ENCODE data around the gene C2CD3.

Gene C2CD3, protein sequence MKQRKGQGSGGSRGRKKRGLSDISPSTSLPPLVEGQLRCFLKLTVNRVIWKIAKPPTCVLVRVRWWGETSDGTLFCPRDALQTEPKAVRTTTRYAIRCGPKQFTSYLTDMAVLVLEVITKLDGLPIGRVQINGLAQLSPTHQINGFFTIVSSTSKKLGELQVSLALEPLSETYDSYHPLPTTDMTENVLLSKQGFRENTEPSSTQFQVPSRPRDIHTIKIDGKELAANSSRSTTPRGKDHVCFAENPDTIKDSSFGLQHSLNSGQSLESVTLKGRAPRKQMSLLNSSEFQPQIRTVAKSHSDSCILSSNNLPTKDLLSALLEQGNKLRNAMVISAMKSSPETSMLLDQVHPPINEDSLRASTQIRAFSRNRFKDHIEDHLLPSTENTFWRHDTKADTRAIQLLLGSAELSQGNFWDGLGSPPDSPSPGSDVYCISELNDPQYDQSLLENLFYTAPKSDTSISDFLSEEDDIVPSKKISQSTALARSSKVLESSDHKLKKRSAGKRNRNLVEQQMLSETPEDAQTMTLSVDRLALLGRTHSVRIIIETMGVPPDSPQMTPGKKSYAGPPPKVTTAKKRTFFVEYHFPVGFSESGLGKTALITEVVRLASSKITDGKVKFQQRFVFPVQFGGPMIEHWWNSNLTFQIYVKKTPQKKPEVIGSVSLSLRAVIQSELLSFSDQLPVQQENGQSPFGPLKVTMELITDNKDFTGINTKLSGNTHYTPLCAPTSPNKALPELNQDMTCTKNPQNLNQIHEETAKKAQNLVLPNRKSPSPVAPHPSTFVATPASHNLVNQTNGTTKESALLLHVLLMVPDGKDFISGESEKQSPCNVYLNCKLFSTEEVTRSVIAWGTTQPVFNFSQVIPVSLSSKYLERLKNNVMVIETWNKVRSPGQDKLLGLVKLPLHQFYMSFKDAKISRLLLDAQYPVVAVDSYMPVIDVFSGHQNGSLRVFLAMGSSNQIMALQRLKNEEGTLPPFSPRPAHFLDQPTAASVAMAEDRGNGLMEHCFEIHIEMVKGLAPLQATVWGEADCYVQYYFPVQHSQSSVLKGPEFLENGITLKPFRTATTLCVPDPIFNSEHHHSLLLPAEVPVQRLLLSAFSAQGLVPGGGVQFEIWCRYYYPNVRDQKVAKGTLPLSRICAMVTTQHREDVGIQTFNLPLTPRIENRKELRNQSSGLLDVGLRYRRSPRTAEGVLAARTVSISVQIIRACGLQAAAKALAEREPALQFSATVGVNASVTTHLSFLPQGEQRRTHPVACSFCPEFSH (N-terminal part only)

GRCh38 chr11:74170694-74171629 is at the start of gene C2CD3, which contains the start of gene PPME1:
C2CD3 (minus strand) TSS chr11:74171002; CDS start chr11:74170792, 210 bp downstream.
PPME1 (plus strand) TSS chr11:74171289; CDS start chr11:74171422, 133 bp downstream.
- DNase-seq = peak; percentile 100

GRCh38 chr11:74220376-74220775 is 49.6 kb upstream of the C2CD3 start:
- DNase-seq = peak; percentile 67

DNA sequence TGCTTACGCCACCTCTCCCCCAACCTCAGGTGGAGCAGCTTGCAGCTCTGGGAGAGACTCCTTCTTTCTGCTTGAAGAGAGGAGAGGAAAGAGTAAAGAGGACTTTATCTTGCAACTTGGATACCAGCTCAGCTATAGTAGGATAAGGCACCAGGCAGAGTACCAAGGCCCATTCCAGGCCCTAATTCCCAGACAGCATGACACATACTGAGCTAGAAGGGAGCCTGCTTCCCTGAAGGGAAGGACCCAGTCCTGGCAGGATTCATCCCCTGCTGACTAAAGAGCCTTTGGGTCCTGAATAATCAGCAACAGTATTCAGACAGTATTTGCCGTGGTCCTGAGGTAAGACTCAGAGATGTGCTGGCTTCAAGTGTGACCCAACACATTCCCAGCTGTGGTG is 41.7 kb upstream of the C2CD3 start:
- no peak for DNase-seq

DNA sequence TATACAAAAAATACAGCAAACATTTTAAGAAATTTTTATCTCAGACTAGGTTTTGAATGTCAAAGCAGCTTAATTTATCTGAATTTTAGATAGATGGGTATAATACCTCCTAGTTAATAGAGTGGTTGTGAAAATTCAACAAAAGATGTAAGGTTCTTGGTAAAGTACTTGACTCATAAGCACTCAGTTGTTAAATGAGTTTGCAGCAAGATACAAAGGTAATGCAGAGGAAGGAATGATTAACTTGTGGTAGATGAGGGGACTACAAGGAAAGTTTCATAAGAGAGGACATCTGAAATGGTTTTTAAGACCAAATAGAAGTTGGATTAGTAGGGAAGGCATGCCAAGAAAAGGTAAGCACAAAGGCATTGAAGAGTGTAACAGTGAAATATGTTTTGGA is 37.7 kb upstream of the C2CD3 start:
- DNase-seq = no peak

GRCh38 chr11:74206746-74207145 is 35.9 kb upstream of the C2CD3 start:
- no peak for DNase-seq

GRCh38 chr11:74205181-74205580 is 34.4 kb upstream of the C2CD3 start:
- no peak for DNase-seq

GRCh38 chr11:74204701-74205100 is 33.9 kb upstream of the C2CD3 start:
- no peak for DNase-seq

DNA sequence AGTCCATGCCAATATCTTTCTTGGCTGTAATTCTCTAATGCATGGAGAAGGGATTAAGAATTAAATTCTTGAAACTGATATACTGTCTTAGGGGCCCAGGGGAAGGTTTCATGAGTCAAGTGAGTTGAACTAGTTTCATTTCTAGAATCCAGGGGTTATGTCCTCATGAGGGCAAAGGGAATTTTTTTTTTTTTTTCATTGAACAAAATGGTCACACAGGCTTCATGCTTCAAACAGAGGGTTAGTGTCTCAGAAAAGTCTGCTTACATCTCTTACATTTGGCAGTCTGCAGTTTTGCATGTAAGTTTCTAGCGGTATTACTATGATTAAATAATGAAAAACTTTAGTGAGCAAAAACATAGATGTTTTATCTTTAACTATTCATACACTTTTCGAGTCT is 33.2 kb upstream of the C2CD3 start:
- no peak for DNase-seq

DNA sequence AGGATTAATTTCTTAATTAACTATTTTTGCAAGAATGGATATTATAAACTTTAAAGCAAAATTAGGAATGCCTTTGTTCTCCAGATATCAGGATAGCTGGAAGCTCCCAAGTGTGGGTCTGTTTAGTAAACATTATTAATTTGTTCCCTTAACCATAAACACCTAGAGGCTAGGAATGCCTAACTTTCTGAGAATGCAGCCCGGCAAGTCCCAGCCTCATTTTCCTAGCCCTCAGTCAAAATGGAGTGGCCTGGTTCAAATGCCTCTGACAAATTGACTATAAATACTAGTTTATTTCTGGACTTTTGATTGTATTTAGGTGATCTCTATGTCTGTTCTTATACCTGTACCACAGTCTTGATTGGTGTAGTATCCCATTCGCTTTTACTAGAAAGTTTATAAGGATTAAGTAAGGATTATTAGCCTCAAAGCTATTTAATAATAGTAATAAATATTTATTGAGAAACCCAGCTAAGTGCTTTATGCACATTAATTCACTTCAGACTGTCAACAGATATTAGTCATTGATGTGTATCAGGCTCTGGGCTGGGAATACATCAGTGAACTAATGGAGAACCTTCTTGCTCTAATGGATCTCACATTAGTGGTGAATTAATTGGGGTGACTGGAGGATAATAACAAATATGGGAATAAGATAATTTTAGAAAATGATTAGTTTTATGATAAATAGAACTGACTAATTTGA is 26.1 kb upstream of the C2CD3 start:
- no peak for DNase-seq

DNA sequence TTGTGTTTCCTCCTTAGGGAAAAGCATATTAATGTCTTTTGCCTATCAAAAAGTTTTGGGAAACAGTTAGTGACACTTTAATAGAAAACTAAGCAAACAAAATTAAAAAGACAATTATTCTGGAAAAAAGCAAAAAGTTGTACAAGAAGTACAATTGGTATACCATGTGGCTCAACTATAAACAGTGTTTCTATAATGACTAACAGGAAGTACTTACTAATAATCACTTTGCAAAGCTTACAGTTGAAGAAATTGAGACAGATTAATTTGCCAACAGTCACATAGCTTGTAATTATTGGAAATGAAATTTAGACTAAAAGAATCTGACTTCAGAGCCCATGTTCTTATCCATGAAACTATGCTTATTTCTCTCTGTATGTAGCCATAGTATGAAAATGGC is 25.0 kb upstream of the C2CD3 start:
- no peak for DNase-seq

GRCh38 chr11:74185695-74186094 is 14.9 kb upstream of the C2CD3 start:
- peak; percentile 73 for DNase-seq

- no peak for DNase-seq
These were observed 14.5 kb upstream of the C2CD3 start for GRCh38 chr11:74185285-74185684.

DNA sequence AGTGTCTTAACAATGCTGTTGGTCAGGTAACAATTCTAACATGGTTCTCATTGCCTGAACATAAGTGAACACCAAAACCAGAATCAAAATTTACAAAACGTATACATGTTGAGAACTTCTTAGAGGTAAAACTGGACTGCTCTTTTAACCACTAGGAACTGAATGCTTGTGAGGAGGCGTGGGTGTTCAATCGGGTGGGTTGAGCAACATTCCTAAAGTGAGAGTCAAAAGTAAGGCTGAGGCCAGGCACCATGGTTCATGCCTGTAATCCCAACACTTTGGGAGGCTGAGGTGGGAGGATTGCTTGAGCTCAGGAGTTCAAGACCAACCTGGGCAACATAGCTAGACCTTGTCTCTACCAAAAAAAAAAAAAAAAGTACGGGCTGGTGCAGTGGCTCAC is 11.8 kb upstream of the C2CD3 start:
- DNase-seq = peak; percentile 21

DNA sequence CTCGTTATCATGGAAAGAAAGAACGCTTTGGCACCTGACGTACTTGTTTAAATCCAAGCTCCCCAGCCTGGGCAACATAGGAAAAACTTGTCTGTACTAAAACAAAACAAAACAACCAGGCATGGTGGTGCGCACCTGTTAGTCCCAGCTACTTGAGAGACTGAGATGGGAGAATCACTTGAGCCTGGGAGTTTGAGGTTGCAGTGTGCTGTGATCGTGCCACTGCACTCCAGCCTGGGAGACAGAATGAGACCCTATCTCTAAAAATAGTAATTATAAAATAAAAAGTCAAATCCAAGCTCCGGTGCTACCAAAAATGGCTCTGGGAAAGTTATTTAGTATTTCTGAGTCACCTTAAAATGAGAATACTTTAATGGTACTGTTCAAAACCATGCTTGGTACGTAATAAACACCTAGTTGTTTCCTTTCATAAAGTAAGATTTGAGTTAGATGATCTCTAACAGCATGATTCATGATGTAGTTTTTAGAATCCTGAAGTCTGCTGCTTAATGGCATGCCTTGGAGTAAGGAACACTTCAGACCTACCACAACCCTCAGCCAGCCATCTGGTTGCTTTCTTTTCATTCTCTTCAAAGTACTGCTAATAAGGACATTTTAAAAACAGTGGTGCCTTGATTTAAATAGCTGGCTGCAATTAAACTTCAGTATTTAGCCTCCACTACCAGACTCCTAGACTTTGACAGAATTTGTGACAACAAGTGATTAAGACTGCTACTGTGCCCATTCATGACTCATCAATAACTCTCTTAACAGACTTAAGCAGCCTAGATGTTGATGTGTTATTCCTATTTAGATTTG is 8.6 kb upstream of the C2CD3 start:
- DNase-seq = no peak

DNA sequence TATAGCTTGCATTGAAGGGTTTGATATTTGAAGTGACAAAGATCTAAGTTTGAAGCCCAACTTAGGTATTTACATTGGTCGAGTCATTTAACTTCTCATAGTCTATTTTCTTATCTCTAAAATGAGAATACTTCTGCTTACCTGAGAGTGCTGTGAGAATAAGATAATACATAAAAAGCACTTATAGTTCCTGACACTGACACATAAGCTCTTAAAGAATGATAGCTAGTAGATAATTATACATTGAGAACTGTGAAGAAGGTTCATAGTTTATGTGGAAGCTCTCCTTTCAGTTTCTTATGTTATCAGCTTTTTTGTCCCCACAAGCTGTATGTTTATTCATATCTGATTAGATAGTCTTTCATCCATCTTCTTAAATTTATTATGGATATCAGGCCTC is 5.1 kb upstream of the C2CD3 start:
- no peak for DNase-seq

- DNase-seq = no peak
These were observed 1.2 kb upstream of the C2CD3 start for GRCh38 chr11:74171997-74172396.

- DNase-seq = no peak
These were observed 797 bp upstream of the C2CD3 start for GRCh38 chr11:74171630-74171968.

DNA sequence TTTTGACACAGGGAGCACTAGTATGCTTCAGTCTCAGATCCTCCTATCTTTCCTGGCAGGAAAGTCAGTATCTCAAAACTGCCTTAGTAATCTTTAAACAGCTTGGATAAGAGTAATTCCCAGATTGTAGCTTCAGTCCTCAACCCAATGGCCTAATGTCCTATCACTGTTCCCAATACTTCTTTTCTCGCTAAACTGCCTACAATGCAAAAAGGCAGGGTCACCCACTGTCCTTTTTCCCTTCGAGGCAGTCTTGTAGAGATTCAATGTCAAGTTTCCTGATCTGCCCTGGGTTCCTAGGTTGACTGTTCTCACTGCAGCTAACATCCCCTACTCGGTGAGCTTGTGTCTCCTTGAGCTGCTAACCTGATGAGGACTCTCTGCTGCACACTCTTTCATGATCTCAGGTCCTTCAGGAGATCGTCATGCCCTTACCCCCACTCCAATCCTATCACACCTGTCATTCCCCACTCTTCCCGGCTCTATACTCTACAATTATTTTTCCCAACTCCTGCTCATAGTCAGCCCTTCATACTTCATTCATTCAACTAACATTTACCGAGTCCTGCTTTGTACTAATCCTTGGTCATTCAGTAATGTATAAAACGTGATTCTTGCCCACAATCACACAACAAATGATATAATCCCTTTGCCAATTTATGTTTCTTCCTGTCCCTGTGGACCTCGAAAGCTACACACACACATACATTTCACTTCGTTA is 904 bp downstream of the C2CD3 start:
- DNase-seq = no peak

DNA sequence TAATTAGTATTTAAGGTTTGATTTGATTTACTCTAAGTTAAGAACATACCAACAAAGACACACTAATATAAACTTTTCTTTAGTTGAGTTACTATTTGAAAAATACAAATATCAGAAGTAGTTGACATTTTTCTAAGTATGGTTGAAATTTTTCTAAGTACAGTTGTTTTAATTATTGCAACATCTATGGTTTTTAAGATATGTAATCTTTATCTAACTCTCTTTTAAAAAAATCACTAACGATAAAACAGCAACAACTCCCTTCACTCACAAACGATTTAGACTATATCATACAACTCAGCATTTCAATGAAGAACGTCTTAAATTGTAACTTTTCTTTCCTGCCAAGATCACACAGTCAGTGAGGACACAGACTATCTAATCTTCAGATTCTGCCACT is 2.0 kb downstream of the C2CD3 start:
- no peak for DNase-seq
